Urinary bladder (tissue), 4 donors: ENCODE measurements around the gene RABL6. TPM values are rescaled to one million over a fixed set of nuclear protein-coding genes. Genes with fewer than 3 reads are reported as not detected.
A peak's percentile ranks its signal among the peaks of the same experiment; 100 is the strongest.
"Not testable (repeated sequence)": the region's sequence is repeated elsewhere in the genome, so short reads cannot be mapped to it uniquely, and the experiment has no call there.

ENCODE experiments used
- DNase-seq: peaks from one replicate; pipeline ENCODE4 v3.0.0-alpha.2; 2015; ENCODE audit errors: extremely low spot score
- H3K27ac ChIP-seq: one replicate; pipeline ENCODE4 v1.5.1; 2013; ENCODE audit warnings: low read depth, mild to moderate bottlenecking, moderate library complexity
- H3K36me3 ChIP-seq: one replicate; pipeline ENCODE4 v1.6.1; 2013; ENCODE audit warnings: mild to moderate bottlenecking, moderate library complexity; ENCODE audit not compliant: insufficient read depth
- H3K4me1 ChIP-seq: one replicate; pipeline ENCODE4 v1.6.1; 2013; ENCODE audit warnings: mild to moderate bottlenecking, moderate library complexity; ENCODE audit not compliant: insufficient read depth
- H3K4me3 ChIP-seq: one replicate; pipeline ENCODE4 v1.5.1; 2013; ENCODE audit warnings: low read depth, low read length
- WGBS: extraction: QIAGEN DNeasy Blood & Tissue Kit; methylation state at CpG from one replicate; pipeline ENCODE4 v1.1.7; 2013; 5-methylcytosine and 5-hydroxymethylcytosine counted together
- polyA plus RNA-seq: library from polyadenylated mRNA; stranded (reverse); fragments of 200-250 nt; gene quantifications from one replicate; pipeline ENCODE4 v1.2.3, GENCODE V29; 2013
- total RNA-seq: library from RNA; depleted of rRNA; stranded (reverse); fragments of >200 nt; gene quantifications from one replicate; pipeline ENCODE4 v1.2.3, GENCODE V29; 2014
- donor health status: healthy with polysubstance abuse.
- donor health status: healthy.

The RABL6 gene
- total and polyA plus RNA-seq, 2 donors = 29.1 to 60.0 TPM

DNA sequence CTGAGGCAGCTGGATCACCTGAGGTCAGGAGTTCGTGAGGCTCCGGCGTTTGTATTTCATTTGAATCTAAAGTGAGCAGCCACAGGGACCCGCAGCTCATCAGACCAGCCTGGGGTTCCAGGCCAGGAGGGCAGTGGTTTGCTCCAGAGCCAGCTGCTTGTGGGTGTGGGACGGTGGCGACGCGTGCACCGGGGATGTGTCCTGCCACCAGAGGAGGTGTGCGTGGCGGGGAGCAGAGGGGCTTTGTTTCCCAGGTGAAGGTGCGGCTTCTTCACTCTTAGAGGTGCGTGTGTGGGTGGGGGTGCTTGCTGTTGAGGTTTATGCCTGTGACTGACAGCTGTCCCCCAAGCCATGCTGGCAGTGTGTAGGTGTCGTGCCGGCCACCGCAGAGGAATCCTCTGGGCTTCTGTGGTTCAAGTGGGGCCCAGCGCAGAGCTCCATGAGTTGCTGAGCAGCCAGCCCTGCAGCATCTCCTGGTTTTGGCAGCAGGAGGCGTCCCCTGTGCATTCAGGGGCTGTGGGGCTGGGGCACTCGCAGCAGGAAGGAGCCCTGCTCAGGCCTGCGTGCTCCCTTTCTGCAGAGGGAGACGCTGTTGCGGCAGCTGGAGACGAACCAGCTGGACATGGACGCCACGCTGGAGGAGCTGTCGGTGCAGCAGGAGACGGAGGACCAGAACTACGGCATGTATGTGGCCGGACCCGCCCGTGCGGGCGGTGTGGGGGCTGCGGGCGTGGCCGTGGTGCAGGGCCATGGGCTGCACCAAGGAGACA lies 27.6 kb downstream of the RABL6 start:
- 88% methylated on average over 36 of the region's 36 CpGs for WGBS
- DNase-seq = no peak
- Histone ChIP-seq H3K4me1 (no peaks in the 10 kb centered on the region), H3K36me3 (no peaks in the 10 kb centered on the region), H3K4me3 (no peak overlapping the region), H3K27ac (no peak overlapping the region)

DNA sequence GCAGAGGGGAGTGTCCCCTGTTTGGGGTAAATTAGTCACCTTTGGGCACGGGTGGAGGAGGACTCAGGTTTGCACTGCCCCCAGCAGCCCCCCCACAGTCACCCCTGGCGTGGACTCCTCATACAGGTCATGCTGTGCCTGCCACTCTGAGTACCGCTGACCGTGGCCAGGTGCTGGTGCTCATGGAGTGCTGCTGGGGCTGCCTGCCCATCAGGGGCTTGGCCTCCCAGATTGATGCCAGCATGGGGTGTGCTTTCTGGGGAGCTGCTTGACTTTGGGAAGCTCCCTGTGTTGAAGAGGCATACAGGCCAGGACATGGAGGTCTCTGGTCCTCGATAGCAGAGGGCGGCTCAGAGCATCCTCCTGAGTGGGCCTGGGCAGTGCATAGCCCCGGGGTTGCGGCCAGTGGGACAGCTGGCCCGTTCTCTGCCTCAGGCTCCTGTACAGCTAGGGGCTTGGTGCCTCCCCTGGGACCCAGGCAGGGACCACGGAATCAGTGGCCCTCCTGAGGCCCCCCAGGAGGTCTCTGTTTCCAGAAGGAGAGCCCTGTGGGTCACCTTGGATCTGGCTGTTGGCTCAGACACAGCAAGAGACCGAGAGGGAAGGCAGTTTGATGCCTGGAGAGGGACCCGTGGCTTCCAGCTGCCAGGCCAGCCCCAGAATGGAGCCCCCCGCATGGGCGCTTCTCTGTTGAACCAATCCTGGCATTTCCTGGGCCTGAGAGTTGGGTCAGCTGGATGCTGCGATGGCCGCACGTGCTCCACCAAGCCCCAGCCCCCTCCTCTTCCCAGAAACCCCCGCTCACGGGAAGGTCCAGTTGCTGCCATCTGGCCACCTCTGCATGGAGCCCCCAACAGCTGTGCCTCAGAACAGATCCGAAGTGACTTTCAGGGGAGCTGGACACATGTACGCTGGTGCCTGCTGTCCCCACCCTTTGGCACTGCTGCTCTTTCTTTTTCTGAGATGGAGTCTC lies 28.5 kb downstream of the RABL6 start:
- Histone ChIP-seq H3K36me3 (no peaks in the 10 kb centered on the region), H3K4me1 (no peaks in the 10 kb centered on the region), H3K4me3 (no peak overlapping the region), H3K27ac (no peak overlapping the region)
- DNase-seq = no peak
- WGBS = 89% methylated on average over 21 of the region's 21 CpGs

DNA sequence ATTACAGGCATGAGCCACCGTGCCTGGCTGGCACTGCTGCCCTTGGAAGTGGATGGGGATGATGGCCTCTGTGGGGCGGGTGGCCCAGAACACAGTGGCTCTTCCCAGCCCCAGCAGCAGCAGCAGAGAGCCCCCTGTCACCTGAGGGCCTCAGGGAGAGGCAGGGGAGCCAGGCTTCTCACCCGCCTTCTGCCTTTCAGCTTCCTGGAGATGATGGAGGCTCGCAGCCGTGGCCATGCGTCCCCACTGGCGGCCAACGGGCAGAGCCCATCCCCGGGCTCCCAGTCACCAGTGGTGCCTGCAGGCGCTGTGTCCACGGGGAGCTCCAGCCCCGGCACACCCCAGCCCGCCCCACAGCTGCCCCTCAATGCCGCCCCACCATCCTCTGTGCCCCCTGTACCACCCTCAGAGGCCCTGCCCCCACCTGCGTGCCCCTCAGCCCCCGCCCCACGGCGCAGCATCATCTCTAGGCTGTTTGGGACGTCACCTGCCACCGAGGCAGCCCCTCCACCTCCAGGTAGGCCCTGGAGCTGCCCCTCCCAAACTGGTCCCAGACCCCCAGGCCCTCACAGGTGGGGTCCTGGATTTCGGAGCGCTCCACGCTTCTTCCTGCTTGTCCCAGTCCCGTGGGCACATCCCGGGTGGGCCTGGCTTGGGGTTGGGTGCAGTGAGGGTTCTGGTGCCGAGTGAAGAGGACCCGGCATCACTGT lies 29.6 kb downstream of the RABL6 start:
- H3K4me3 ChIP-seq = no peak overlapping the region
- no peak for DNase-seq
- no peak overlapping the region for H3K27ac ChIP-seq
- WGBS = 90% methylated on average over 27 of the region's 27 CpGs
- H3K36me3 ChIP-seq = no peaks in the 10 kb centered on the region
- no peaks in the 10 kb centered on the region for H3K4me1 ChIP-seq

DNA sequence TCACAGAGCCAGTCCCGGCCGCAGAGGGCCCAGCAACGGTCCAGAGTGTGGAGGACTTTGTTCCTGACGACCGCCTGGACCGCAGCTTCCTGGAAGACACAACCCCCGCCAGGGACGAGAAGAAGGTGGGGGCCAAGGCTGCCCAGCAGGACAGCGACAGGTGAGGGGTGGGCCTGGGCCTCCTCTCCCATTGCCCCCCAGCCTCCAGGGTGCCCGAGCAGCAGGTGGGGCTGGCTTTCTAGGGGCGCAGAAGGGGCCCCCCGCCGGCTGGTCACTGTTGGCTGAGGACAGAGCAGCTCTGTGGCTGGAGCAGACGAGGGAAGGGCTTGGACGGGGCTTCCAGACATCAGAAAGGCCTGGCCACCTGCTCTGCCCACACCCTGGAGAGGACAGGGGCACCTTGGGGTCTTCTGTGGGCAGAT lies 30.1 kb downstream of the RABL6 start:
- not testable (repeated sequence) for H3K4me3 ChIP-seq, H3K36me3 ChIP-seq, DNase-seq, H3K4me1 ChIP-seq, H3K27ac ChIP-seq
- 89% methylated on average over 15 of the region's 15 CpGs for WGBS

DNA sequence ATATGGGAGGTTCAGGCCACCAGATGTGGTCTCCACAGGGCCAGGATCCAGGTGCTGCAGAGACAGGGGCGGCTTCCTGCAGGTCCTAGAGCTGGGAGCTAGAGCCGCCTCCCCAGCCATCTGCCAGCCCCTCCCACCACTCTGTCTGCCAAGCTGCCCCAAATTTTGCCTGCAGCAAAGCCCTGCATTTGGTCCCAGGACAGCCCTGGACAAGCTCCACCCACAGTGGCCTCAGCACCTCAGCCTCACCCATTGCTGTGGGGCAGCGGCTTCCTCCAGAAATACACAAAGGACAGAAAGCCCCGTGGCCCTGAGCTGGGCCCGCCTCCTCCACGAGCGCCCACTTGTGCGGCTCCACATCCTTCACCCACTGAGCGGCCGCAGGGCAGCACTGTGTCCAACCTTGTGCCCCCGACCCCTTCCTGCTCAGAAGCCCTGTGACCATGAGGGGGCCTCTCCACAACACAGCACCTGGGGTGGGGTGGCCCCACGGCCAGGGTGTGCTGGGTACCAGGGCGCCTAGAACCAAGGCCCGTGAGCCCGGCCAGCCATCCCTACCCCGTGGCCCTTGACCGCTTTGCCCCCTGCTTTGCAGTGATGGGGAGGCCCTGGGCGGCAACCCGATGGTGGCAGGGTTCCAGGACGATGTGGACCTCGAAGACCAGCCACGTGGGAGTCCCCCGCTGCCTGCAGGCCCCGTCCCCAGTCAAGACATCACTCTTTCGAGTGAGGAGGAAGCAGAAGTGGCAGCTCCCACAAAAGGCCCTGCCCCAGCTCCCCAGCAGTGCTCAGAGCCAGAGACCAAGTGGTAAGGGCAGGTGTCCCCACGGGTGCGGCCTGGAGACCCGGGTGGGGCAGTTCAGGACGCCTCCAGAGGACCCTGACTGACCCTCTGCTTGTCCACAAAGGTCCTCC lies 30.8 kb downstream of the RABL6 start:
- DNase-seq = no peak
- Histone ChIP-seq H3K4me3 (no peak overlapping the region), H3K27ac (no peak overlapping the region), H3K4me1 (no peaks in the 10 kb centered on the region), H3K36me3 (no peaks in the 10 kb centered on the region)
- WGBS = 86% methylated on average over 29 of the region's 29 CpGs

DNA sequence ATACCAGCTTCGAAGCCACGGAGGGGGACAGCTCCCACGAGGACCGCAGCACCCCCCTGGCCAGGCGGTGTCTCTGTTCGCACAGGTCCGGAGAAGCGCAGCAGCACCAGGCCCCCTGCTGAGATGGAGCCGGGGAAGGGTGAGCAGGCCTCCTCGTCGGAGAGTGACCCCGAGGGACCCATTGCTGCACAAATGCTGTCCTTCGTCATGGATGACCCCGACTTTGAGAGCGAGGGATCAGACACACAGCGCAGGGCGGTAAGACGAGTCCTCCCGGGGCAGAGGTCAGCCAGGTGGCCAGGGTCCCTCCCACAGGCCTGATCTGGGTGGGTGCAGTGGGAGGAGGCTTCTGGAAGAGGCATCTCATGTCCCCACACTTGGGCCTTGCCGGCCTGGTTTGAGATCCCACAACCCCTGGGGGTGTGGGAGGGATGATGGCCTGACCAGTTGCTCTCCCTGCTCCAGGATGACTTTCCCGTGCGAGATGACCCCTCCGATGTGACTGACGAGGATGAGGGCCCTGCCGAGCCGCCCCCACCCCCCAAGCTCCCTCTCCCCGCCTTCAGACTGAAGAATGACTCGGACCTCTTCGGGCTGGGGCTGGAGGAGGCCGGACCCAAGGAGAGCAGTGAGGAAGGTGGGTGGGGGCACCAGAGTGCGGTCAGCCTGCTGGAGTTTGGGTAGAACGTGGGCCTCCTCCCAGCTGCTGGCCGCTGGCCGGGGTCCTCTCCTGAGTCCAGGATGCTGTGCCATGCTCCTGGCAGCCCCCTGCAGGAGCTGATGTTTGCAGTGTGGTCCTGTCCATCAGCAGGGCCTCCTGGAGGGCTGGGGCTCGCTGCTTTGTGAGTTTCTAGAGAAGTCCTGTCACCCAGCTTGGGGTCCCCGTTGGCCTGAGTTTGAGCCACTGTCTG lies 31.7 kb downstream of the RABL6 start:
- no peak for DNase-seq
- H3K4me1 ChIP-seq = no peaks in the 10 kb centered on the region
- H3K4me3 ChIP-seq = no peak overlapping the region
- no peak overlapping the region for H3K27ac ChIP-seq
- H3K36me3 ChIP-seq = no peaks in the 10 kb centered on the region
- 85% methylated on average over 36 of the region's 36 CpGs for WGBS

DNA sequence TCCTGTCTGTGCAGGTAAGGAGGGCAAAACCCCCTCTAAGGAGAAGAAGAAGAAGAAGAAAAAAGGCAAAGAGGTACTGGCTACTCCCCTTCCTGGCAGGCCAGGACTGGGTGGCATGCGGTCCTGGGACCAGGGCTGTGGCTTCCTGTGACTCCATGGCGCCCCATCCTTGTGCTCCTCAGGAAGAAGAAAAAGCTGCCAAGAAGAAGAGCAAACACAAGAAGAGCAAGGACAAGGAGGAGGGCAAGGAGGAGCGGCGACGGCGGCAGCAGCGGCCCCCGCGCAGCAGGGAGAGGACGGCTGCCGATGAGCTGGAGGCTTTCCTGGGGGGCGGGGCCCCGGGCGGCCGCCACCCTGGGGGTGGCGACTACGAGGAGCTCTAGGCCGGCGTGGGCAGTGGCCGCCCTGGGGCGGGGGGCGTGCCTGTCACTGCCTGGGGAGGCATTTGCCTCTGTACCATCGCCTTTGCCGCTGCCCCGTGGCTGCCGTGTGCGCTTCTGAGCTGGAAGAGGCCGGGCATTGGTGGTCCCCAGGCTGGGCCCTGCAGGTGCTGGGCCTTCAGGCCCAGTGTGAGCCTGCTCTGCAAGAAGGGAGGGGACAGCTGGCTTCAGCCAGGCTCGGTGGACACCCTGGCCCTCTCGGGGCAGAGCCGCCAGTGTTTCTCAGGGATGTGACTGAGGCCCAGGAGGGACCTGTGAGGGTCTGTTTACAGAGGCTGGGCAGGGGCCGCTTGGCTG lies 32.6 kb downstream of the RABL6 start:
- H3K36me3 ChIP-seq = no peaks in the 10 kb centered on the region
- H3K27ac ChIP-seq = no peak overlapping the region
- H3K4me1 ChIP-seq = no peaks in the 10 kb centered on the region
- DNase-seq = no peak
- WGBS = 77% methylated on average over 32 of the region's 32 CpGs
- no peak overlapping the region for H3K4me3 ChIP-seq

DNA sequence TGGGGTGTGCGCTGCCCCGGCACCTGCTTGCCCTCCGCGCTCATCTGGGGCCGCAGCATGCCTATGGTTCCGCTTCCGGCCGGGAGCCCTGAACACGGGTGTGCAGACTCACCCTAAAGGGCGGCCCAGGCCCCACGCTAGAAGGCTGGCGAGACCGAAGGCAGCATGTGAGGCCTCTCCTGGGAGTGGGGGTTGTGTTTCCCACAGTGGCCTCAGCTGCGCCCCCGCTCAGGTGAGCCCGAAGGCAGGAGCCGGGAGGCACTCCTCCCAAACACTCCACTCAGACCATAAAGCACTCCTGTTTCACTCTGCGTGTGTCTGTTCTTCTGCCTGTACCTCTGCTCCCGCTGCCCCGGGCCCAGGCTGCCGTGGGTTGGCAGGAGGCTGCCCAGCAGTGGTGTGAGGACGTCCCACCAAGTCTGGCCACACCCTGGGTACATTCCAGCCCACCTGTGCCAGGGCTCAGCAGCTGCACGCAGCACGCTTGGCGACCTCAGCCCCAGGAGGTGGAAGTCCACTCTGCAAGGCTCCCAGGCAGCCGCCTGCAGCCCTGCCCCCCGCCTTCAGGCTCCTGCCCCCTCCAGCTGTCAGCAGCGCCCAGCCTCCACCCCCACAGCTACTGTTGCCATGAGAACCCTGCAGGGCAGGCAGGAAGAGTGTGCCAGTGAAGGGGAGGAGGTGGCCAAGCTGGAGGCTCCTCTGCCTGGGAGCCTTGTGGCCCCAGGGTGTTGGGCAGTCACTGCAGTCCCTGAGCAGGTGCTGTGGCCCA lies 33.3 kb downstream of the RABL6 start:
- no peaks in the 10 kb centered on the region for H3K36me3 ChIP-seq
- H3K27ac ChIP-seq = no peak overlapping the region
- no peak for DNase-seq
- WGBS = 70% methylated on average over 28 of the region's 28 CpGs
- no peaks in the 10 kb centered on the region for H3K4me1 ChIP-seq
- no peak overlapping the region for H3K4me3 ChIP-seq

DNA sequence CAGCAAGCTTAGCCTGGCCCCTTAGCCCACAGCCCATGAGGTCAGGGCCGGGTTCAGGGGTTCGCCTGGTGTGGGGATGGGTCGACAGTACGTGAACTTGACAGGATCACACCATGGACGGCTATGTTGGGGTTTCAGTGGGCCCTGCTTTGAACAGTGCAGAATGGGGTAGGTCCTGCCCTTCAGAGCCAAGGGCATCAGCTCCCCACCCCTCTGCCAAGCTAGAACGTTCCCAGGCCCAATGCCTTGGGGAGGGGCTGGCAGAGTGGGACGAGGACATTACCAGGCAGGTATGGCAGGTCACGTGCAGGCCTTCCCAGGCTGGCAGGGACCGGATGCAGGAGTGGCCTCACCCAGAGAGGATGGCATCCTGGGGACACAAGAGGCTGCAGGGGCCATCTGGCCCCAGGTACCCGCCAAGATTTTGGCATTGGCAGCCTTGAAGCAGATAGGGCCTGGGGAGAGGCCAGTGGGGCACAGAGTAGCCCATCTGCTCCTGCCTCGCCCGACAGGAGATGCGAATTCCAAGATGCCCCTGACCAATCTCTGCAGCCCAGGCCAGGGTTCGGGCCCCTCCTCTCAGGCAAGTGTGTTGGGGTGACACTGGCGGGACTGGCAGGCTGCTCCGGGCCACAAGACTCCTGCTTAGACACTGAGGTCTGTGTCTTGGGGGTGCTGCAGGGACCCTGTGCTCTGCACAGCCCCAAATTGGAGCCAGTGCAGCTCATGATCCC lies 34.1 kb downstream of the RABL6 start:
- not testable (repeated sequence) for H3K27ac ChIP-seq, H3K36me3 ChIP-seq, H3K4me1 ChIP-seq, DNase-seq, H3K4me3 ChIP-seq
- WGBS = 51% methylated on average over 16 of the region's 16 CpGs

DNA sequence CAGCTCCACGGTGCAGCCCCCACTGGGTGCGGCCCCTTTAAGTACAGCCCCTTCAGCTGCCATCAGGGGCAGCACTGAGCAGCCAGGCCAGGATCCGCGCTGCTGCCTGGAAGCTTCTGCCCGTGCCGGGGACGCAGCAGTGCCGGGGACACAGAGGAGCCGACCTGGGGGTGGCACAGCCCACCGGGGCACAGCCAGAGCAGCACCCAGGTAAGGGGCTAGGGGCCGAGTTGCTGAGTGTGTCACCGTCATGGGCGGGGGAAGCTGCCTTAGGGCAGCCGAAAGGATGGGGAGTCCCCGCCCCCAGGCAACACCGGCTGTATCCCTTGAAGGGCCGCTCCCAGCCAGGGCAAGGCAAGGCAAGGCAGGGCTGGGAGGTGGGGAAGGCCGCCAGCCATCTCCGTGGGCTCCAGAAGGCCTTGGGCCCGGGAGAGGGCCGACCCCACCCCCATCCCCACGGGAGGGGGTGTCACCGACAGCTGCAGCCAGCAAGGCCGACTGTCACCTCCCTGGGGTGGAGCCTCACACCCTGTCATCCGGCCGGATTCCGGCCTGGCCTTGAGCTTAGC lies 34.7 kb downstream of the RABL6 start, which contains the start of gene AJM1:
Gene AJM1 (plus strand): TSS at position 99 of the 569 bp plus-strand sequence. CDS start 1,937 bp downstream, outside the sequence.
- not testable (repeated sequence) for H3K36me3 ChIP-seq, H3K27ac ChIP-seq, H3K4me1 ChIP-seq, DNase-seq
- under 1% methylated on average over 23 of the region's 27 CpGs for WGBS
- H3K4me3 ChIP-seq = peak within 1 kb of the TSS; percentile 40
